IPS DF 19.7 (cell line): ENCODE results near the gene BATF.

Source experiments
- DNase-seq: peaks from one replicate; pipeline ENCODE4 v3.0.0-alpha.2; 2013; ENCODE audit warnings: low read depth, low spot score

The BATF gene

GRCh38 chr14:75559451-75560222 lies 37.4 kb downstream of the BATF start:
- DNase-seq: no peak

- peak; percentile 82 for DNase-seq
Observed at GRCh38 chr14:75561013-75561432, 38.8 kb downstream of the BATF start.

DNA sequence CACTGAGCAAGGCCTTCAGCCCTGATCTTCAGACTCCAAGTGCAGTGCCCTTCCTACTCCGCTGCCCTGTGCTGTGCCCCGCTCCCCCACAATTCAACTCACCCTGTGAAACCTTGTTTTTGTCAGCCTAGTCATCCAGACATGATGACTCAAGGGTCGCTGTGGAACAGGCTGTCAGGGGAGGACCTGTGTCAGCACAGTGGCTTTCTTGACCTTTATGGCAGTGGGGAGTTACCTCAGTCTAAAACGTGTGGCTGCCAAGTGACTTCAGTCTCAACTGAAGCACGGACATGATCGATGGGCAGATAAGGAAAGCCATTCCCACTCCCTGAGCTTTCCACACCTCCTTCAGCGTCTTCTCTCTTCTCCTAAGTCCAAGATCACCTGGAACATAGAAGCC lies 39.8 kb downstream of the BATF start:
- DNase-seq: no peak

DNA sequence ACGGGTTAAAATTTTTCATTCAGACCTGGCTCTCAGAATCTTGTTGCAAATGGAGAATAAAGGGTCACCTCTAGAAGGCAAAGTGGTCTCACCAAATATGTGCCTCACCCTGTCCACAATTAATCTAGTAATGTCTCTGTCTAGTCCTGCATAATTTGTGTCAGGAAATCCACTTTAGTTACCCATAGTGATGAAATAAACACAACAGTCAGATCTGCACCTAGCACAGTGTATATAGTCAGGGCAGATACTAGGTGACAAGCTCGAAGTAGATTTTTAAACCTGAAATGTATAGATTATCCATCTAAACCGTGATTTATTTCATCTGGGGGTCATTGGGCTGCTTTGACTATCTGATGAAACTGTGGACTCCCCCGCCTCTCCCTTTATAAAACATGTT lies 40.2 kb downstream of the BATF start:
- no peak for DNase-seq

DNA sequence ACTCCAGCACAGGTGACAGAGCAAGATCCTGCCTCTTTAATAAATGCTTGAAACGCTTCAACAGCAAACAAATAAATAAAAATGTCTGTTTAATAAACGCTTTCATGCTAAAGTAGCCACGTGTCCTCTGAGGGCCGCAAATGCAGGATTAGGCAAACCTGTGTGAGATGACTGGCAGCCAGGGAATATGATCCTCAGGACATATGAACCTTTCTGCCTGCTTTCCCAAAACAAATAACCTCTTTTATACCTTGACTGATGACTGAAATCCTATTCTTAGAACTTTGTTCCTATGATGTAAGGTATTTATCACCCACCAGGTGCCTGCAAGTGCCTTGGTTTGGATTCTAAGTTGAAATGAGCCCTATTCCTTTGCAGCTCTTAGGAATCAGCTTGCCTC lies 41.7 kb downstream of the BATF start:
- DNase-seq: no peak

DNA sequence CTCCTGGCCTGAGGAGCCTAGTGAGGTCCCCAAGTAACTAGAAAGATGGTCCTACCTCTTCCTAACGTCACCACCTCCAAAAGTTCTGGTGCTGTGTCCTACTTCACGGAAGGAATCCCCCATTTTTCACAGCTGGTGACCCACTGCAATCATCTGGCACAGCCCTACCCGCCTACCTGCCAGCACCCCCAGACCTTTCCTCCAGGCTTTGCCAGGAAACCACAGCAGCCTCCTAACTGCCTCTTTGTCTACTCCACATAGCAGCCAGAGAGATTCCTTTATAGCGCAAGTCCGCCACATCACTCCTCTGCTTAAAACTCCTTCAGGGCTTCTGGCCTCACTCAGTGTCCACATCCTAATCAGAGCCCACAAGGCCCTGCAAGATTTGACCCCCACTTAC lies 42.8 kb downstream of the BATF start:
- DNase-seq: no peak

DNA sequence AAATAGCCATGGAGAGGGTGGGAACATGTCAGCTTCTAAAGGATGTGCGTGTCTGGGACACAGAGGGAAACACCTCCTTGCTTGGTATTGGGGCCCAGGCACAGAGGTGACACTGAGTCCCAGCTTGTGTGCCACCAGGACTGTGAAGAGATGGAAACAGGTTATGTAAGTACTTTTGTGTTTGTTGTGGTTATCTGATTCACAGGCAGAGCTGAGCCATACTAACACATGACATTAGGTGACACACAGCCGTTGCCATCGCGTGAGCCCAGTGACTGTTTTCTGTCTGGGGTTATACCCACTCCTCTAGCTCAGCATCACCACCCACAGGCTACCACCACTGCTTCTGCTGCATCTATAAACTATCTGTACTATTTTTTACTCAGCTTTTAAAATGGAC lies 44.1 kb downstream of the BATF start:
- no peak for DNase-seq

DNA sequence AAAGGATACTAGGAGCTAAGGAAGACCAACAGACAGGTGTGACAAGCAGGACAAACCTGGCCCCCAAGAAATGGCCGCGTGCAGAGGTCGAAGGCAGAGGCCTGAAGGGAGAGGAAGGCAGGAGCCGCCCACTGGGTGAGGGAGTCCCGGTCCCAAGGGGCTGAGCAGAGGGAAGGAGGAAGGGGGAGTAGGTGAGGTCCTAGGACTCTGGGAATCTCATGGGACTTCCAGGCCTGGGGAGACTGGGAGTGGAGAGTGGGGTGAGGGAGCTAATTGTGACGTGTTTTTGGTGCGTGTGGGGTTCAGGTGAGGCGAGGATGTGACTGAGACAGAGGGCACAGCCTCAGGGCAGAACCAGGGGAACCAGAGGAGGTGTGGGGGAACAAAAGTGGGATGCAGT lies 44.5 kb downstream of the BATF start:
- no peak for DNase-seq

- DNase-seq: no peak
Observed at GRCh38 chr14:75568140-75568539, 45.9 kb downstream of the BATF start.

GRCh38 chr14:75568791-75569190 lies 46.5 kb downstream of the BATF start:
- DNase-seq: no peak

- DNase-seq: no peak
Observed at GRCh38 chr14:75570797-75571196, 48.5 kb downstream of the BATF start.

DNA sequence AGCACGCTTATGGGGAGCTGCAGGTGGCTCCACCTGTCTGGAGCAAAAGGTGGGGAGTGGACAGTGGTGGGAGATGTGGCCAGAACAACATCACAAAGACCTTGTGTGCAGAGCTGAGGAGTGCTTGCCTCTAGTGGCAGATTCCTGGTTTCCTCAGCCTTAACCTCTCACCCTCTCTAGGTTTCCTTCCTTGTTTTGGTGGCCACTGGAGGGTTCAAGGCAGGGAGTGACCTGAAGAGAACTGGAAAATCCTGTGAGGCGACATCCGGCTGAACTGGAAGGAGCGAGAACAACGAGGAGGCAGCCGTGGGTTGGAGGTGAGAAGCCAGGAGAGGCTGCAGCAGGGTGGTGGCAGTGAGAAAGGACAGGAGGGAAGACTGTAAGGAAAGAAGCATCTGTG lies 49.8 kb downstream of the BATF start:
- no peak for DNase-seq

DNA sequence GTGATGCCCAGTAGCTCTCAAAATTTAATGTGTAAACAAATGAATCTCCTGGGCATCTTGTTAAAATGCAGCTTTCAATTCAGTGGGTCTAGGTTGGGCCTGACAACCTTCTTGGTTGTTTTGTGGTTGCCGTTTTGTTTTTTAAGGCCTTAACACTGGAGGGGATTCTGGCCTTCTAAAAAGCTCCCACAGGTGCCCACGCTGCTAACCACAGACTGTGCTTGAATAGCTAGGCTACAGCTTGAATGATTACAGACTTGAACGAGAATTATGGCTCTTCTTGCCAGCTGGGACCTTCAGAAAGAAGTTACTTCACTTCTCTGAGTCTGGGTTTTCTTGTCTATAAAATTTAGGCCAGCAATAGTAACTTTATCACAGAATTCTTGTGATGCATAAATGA lies 54.8 kb downstream of the BATF start:
- no peak for DNase-seq

- peak; percentile 80 for DNase-seq
Observed at GRCh38 chr14:75577729-75578101, 55.4 kb downstream of the BATF start.

GRCh38 chr14:75578102-75578785 lies 56.0 kb downstream of the BATF start, which contains the start of gene FLVCR2:
Gene FLVCR2, plus strand, starts transcription at chr14:75578620. Its CDS starts 353 bp downstream, at chr14:75578973.
- DNase-seq: no peak

DNA sequence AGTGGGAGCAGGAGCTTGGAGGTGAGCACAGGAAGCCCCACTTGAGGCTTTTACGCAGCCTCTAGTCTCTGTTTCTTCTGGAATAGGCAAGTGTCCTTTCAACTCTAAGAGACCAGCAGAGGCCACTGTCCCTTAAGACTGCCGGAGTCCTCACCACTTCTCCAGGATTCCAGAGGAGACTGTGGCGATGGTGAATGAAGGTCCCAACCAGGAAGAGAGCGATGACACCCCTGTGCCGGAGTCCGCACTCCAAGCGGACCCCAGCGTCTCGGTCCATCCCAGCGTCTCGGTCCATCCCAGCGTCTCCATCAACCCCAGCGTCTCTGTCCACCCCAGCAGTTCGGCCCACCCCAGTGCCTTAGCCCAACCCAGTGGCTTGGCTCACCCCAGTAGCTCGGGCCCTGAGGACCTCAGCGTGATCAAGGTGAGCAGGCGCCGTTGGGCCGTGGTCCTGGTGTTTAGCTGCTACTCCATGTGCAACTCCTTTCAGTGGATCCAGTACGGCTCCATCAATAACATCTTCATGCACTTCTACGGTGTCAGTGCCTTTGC lies 56.6 kb downstream of the BATF start:
- no peak for DNase-seq

GRCh38 chr14:75579338-75579864 lies 57.1 kb downstream of the BATF start:
- DNase-seq: no peak

- no peak for DNase-seq
Observed at GRCh38 chr14:75579882-75580281, 57.6 kb downstream of the BATF start.

- no peak for DNase-seq
Observed at GRCh38 chr14:75587388-75587787, 65.1 kb downstream of the BATF start.

GRCh38 chr14:75589931-75590330 lies 67.7 kb downstream of the BATF start:
- no peak for DNase-seq

GRCh38 chr14:75591331-75591946 lies 69.2 kb downstream of the BATF start:
- DNase-seq: no peak

- no peak for DNase-seq
Observed at GRCh38 chr14:75591987-75592575, 69.8 kb downstream of the BATF start.
